ENCODE data around the gene ZNF804B. TPM values are rescaled to one million over a fixed set of nuclear protein-coding genes. Genes with fewer than 3 reads are reported as not detected.

Gene ZNF804B
- polyA plus RNA-seq, 2 donors, result not detected

DNA sequence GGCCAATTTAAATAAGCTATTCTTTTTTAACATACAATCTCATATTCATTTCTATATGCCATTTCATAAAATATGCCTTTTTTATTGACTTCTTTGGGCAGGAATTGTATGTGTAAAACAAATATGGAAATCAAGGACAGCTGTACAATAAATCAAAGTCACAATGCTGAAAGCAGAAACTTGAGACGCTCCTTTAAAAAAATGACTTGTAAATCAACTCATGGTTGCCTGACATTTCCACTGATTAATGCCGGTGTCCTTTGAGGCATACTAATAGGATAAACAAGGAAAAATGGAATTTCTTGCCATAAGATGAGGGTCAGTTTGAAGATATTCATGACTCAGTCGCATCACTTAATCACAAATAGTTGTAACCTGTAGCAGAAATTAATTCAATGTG is 283.4 kb downstream of the ZNF804B start:
- Histone ChIP-seq H3K36me3 (ENCODE audit: control insufficient read depth in 2 of 2, insufficient read depth in 2 of 2, low read length in 1 of 2) (no peaks in the 10 kb centered on the region), H3K27ac (ENCODE audit: low read depth in 2 of 2, low read length in 1 of 2) (no peak overlapping the region), H3K4me3 (ENCODE audit: low read depth in 1 of 2, low read length in 2 of 2) (no peak overlapping the region), H3K4me1 (ENCODE audit: control insufficient read depth in 2 of 2, insufficient read depth in 2 of 2, low read length in 1 of 2) (no peaks in the 10 kb centered on the region), H3K9me3 (ENCODE audit: control insufficient read depth in 2 of 2, insufficient read depth in 1 of 2, low read depth in 1 of 2, low read length in 1 of 2) (peaks cover 9 to 10% of the 10 kb centered on the region in 2 donors), H3K27me3 (ENCODE audit: control insufficient read depth in 1 of 2, insufficient read depth in 2 of 2, low read length in 2 of 2) (no peaks in the 10 kb centered on the region)
- 59 to 65% methylated on average over 3 of the region's 3 CpGs for WGBS, 2 donors

GRCh38 chr7:89049043-89049442 is 289.5 kb downstream of the ZNF804B start:
- Histone ChIP-seq H3K4me3 (ENCODE audit: low read depth in 1 of 2, low read length in 2 of 2) (no peak overlapping the region), H3K27ac (ENCODE audit: low read depth in 2 of 2, low read length in 1 of 2) (no peak overlapping the region), H3K9me3 (ENCODE audit: control insufficient read depth in 2 of 2, insufficient read depth in 1 of 2, low read depth in 1 of 2, low read length in 1 of 2) (no peaks in the 10 kb centered on the region), H3K4me1 (ENCODE audit: control insufficient read depth in 2 of 2, insufficient read depth in 2 of 2, low read length in 1 of 2) (no peaks in the 10 kb centered on the region), H3K36me3 (ENCODE audit: control insufficient read depth in 2 of 2, insufficient read depth in 2 of 2, low read length in 1 of 2) (no peaks in the 10 kb centered on the region), H3K27me3 (ENCODE audit: control insufficient read depth in 1 of 2, insufficient read depth in 2 of 2, low read length in 2 of 2) (no peaks in the 10 kb centered on the region)
- 81% methylated on average over 3 of the region's 3 CpGs for WGBS, 2 donors

DNA sequence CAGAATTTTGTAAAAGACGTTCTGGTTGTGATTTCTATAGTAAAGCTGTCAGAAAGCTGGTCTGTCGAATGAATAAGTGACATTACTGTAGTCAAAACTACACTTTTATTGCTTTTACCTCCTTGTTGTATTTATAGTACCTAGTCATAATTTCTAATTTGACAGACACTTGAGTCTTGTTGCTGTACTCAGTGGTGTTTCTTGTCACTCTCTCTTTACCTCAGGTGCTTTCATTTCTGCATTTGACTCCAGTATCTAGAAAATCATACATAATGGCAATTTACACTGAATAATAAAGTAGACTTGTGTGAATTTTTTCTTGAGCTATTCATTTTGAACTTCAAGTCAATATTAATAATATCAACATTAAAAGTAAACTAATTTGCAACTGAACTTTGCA is 293.6 kb downstream of the ZNF804B start:
- 67 to 72% methylated on average over 2 of the region's 2 CpGs for WGBS, 2 donors
- Histone ChIP-seq H3K4me3 (ENCODE audit: low read depth in 1 of 2, low read length in 2 of 2) (no peak overlapping the region), H3K27me3 (ENCODE audit: control insufficient read depth in 1 of 2, insufficient read depth in 2 of 2, low read length in 2 of 2) (no peaks in the 10 kb centered on the region)

GRCh38 chr7:89054361-89054760 is 294.9 kb downstream of the ZNF804B start:
- no peaks in the 10 kb centered on the region for H3K9me3 ChIP-seq (ENCODE audit: control insufficient read depth in 2 of 2, insufficient read depth in 1 of 2, low read depth in 1 of 2, low read length in 1 of 2)
- no peaks in the 10 kb centered on the region for H3K36me3 ChIP-seq (ENCODE audit: control insufficient read depth in 2 of 2, insufficient read depth in 2 of 2, low read length in 1 of 2)
- H3K4me1 ChIP-seq (ENCODE audit: control insufficient read depth in 2 of 2, insufficient read depth in 2 of 2, low read length in 1 of 2), result no peaks in the 10 kb centered on the region
- H3K4me3 ChIP-seq (ENCODE audit: low read depth in 1 of 2, low read length in 2 of 2), result no peak overlapping the region
- no peak overlapping the region for H3K27ac ChIP-seq (ENCODE audit: low read depth in 2 of 2, low read length in 1 of 2)
- WGBS, 2 donors, result 16 to 19% methylated on average over 2 of the region's 2 CpGs
- H3K27me3 ChIP-seq (ENCODE audit: control insufficient read depth in 1 of 2, insufficient read depth in 2 of 2, low read length in 2 of 2), result no peaks in the 10 kb centered on the region

More for the DNA sequence above, 293.6 kb downstream of the ZNF804B start:
- Histone ChIP-seq H3K4me1 (ENCODE audit: control insufficient read depth in 2 of 2, insufficient read depth in 2 of 2, low read length in 1 of 2) (no peaks in the 10 kb centered on the region), H3K27ac (ENCODE audit: low read depth in 2 of 2, low read length in 1 of 2) (no peak overlapping the region), H3K36me3 (ENCODE audit: control insufficient read depth in 2 of 2, insufficient read depth in 2 of 2, low read length in 1 of 2) (no peaks in the 10 kb centered on the region), H3K9me3 (ENCODE audit: control insufficient read depth in 2 of 2, insufficient read depth in 1 of 2, low read depth in 1 of 2, low read length in 1 of 2) (no peaks in the 10 kb centered on the region)

GRCh38 chr7:89060234-89060633 is 300.7 kb downstream of the ZNF804B start:
- Histone ChIP-seq H3K4me1 (ENCODE audit: control insufficient read depth in 2 of 2, insufficient read depth in 2 of 2, low read length in 1 of 2) (no peaks in the 10 kb centered on the region), H3K9me3 (ENCODE audit: control insufficient read depth in 2 of 2, insufficient read depth in 1 of 2, low read depth in 1 of 2, low read length in 1 of 2) (peaks cover 0 to 2% of the 10 kb centered on the region in 2 donors), H3K27ac (ENCODE audit: low read depth in 2 of 2, low read length in 1 of 2) (no peak overlapping the region), H3K36me3 (ENCODE audit: control insufficient read depth in 2 of 2, insufficient read depth in 2 of 2, low read length in 1 of 2) (no peaks in the 10 kb centered on the region), H3K27me3 (ENCODE audit: control insufficient read depth in 1 of 2, insufficient read depth in 2 of 2, low read length in 2 of 2) (no peaks in the 10 kb centered on the region), H3K4me3 (ENCODE audit: low read depth in 1 of 2, low read length in 2 of 2) (no peak overlapping the region)
- WGBS, 2 donors, result 86 to 93% methylated on average over 2 of the region's 2 CpGs

GRCh38 chr7:89064831-89065230 is 305.3 kb downstream of the ZNF804B start:
- Histone ChIP-seq H3K9me3 (ENCODE audit: control insufficient read depth in 2 of 2, insufficient read depth in 1 of 2, low read depth in 1 of 2, low read length in 1 of 2) (peaks cover 0 to 3% of the 10 kb centered on the region in 2 donors), H3K27ac (ENCODE audit: low read depth in 2 of 2, low read length in 1 of 2) (no peak overlapping the region), H3K4me3 (ENCODE audit: low read depth in 1 of 2, low read length in 2 of 2) (no peak overlapping the region), H3K27me3 (ENCODE audit: control insufficient read depth in 1 of 2, insufficient read depth in 2 of 2, low read length in 2 of 2) (no peaks in the 10 kb centered on the region), H3K4me1 (ENCODE audit: control insufficient read depth in 2 of 2, insufficient read depth in 2 of 2, low read length in 1 of 2) (no peaks in the 10 kb centered on the region), H3K36me3 (ENCODE audit: control insufficient read depth in 2 of 2, insufficient read depth in 2 of 2, low read length in 1 of 2) (no peaks in the 10 kb centered on the region)
- WGBS, 2 donors, result 63 to 72% methylated on average over 3 of the region's 3 CpGs

GRCh38 chr7:89067048-89067447 is 307.5 kb downstream of the ZNF804B start:
- WGBS, 2 donors, result 73 to 74% methylated on average over 3 of the region's 3 CpGs
- Histone ChIP-seq H3K36me3 (ENCODE audit: control insufficient read depth in 2 of 2, insufficient read depth in 2 of 2, low read length in 1 of 2) (no peaks in the 10 kb centered on the region), H3K4me3 (ENCODE audit: low read depth in 1 of 2, low read length in 2 of 2) (no peak overlapping the region), H3K27me3 (ENCODE audit: control insufficient read depth in 1 of 2, insufficient read depth in 2 of 2, low read length in 2 of 2) (no peaks in the 10 kb centered on the region), H3K4me1 (ENCODE audit: control insufficient read depth in 2 of 2, insufficient read depth in 2 of 2, low read length in 1 of 2) (no peaks in the 10 kb centered on the region), H3K27ac (ENCODE audit: low read depth in 2 of 2, low read length in 1 of 2) (no peak overlapping the region), H3K9me3 (ENCODE audit: control insufficient read depth in 2 of 2, insufficient read depth in 1 of 2, low read depth in 1 of 2, low read length in 1 of 2) (peaks cover 0 to 2% of the 10 kb centered on the region in 2 donors)

- Histone ChIP-seq H3K36me3 (ENCODE audit: control insufficient read depth in 2 of 2, insufficient read depth in 2 of 2, low read length in 1 of 2) (no peaks in the 10 kb centered on the region), H3K27me3 (ENCODE audit: control insufficient read depth in 1 of 2, insufficient read depth in 2 of 2, low read length in 2 of 2) (no peaks in the 10 kb centered on the region), H3K4me3 (ENCODE audit: low read depth in 1 of 2, low read length in 2 of 2) (no peak overlapping the region), H3K27ac (ENCODE audit: low read depth in 2 of 2, low read length in 1 of 2) (no peak overlapping the region), H3K4me1 (ENCODE audit: control insufficient read depth in 2 of 2, insufficient read depth in 2 of 2, low read length in 1 of 2) (no peaks in the 10 kb centered on the region), H3K9me3 (ENCODE audit: control insufficient read depth in 2 of 2, insufficient read depth in 1 of 2, low read depth in 1 of 2, low read length in 1 of 2) (no peaks in the 10 kb centered on the region)
These were observed 312.6 kb downstream of the ZNF804B start for GRCh38 chr7:89072081-89072480.

DNA sequence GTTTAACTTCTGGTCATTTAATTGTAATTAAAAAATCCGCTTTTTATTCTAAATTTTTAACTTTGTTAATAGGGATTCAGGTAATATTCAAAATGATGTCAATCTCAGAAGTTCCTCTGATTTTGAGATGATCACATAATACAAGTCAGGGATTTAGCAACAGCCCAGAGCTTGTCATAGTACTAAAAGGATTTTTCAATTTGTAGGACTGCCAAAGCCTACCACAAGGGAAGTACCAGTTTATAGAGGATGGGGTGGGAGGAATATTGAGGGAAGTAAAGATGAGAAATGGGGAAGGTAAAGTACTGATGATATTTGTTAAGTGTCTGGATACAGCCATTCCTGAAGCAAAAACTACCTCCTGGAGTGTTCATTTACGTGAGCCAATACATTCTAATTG is 314.3 kb downstream of the ZNF804B start:
- Histone ChIP-seq H3K4me1 (ENCODE audit: control insufficient read depth in 2 of 2, insufficient read depth in 2 of 2, low read length in 1 of 2) (no peaks in the 10 kb centered on the region), H3K9me3 (ENCODE audit: control insufficient read depth in 2 of 2, insufficient read depth in 1 of 2, low read depth in 1 of 2, low read length in 1 of 2) (no peaks in the 10 kb centered on the region), H3K27me3 (ENCODE audit: control insufficient read depth in 1 of 2, insufficient read depth in 2 of 2, low read length in 2 of 2) (no peaks in the 10 kb centered on the region), H3K4me3 (ENCODE audit: low read depth in 1 of 2, low read length in 2 of 2) (no peak overlapping the region), H3K27ac (ENCODE audit: low read depth in 2 of 2, low read length in 1 of 2) (no peak overlapping the region), H3K36me3 (ENCODE audit: control insufficient read depth in 2 of 2, insufficient read depth in 2 of 2, low read length in 1 of 2) (no peaks in the 10 kb centered on the region)
- 73 to 79% methylated on average over 2 of the region's 2 CpGs for WGBS, 2 donors

GRCh38 chr7:89077992-89078391 is 318.5 kb downstream of the ZNF804B start:
- H3K36me3 ChIP-seq (ENCODE audit: control insufficient read depth in 2 of 2, insufficient read depth in 2 of 2, low read length in 1 of 2), result no peaks in the 10 kb centered on the region
- 75 to 81% methylated on average over 3 of the region's 3 CpGs for WGBS, 2 donors
- H3K27ac ChIP-seq (ENCODE audit: low read depth in 2 of 2, low read length in 1 of 2), result no peak overlapping the region
- no peaks in the 10 kb centered on the region for H3K9me3 ChIP-seq (ENCODE audit: control insufficient read depth in 2 of 2, insufficient read depth in 1 of 2, low read depth in 1 of 2, low read length in 1 of 2)
- no peaks in the 10 kb centered on the region for H3K27me3 ChIP-seq (ENCODE audit: control insufficient read depth in 1 of 2, insufficient read depth in 2 of 2, low read length in 2 of 2)
- H3K4me3 ChIP-seq (ENCODE audit: low read depth in 1 of 2, low read length in 2 of 2), result no peak overlapping the region
- no peaks in the 10 kb centered on the region for H3K4me1 ChIP-seq (ENCODE audit: control insufficient read depth in 2 of 2, insufficient read depth in 2 of 2, low read length in 1 of 2)

All from esophagus (tissue), 2 donors.